HUES64 (cell line): ENCODE measurements around the gene CHST15.

Experiments used
- H3K27ac ChIP-seq: 2 replicates; pipeline ENCODE4 v1.7.0; 2013; ENCODE audit warnings: low read depth, low read length, inconsistent platforms
- H3K27me3 ChIP-seq: 2 replicates; pipeline ENCODE4 v1.6.1; 2013; ENCODE audit warnings: mild to moderate bottlenecking, low read length; ENCODE audit not compliant: insufficient read depth
- H3K36me3 ChIP-seq: 2 replicates; pipeline ENCODE4 v1.6.1; 2013; ENCODE audit warnings: mild to moderate bottlenecking, low read length; ENCODE audit not compliant: insufficient read depth
- H3K4me1 ChIP-seq: 2 replicates; pipeline ENCODE4 v1.6.1; 2013; ENCODE audit warnings: mild to moderate bottlenecking, low read length, moderate library complexity; ENCODE audit not compliant: insufficient read depth
- H3K4me3 ChIP-seq: 2 replicates; pipeline ENCODE4 v1.5.1; 2013; ENCODE audit warnings: mild to moderate bottlenecking, low read length, moderate library complexity
- H3K9ac ChIP-seq: 2 replicates; pipeline ENCODE4 v1.6.1; 2013; ENCODE audit warnings: mild to moderate bottlenecking, low read depth, low read length
- H3K9me3 ChIP-seq: 2 replicates; pipeline ENCODE4 v1.6.1; 2013; ENCODE audit warnings: low read depth, low read length; ENCODE audit not compliant: insufficient read depth
- WGBS: fragments of 150-250, 120-280 bp; methylation state at CpG from one replicate; pipeline ENCODE4 v1.1.7; 2013; ENCODE audit warnings: missing lambda C conversion rate; 5-methylcytosine and 5-hydroxymethylcytosine counted together

CHST15 gene

GRCh38 chr10:124020981-124021815 is 72.2 kb downstream of the CHST15 start:
- peak overlapping the region; percentile 17; the same call in 1 of the 2 replicates for H3K4me3 ChIP-seq
- peak overlapping the region; percentile 81; the same call in 1 of the 2 replicates for H3K27ac ChIP-seq
- 18% methylated on average over 18 of the region's 18 CpGs for WGBS

GRCh38 chr10:124019886-124020797 is 73.3 kb downstream of the CHST15 start:
- H3K4me3 ChIP-seq = peak overlapping the region; percentile 6; the same call in 1 of the 2 replicates
- no peaks in the 10 kb centered on the region for H3K9me3 ChIP-seq
- H3K9ac ChIP-seq = peak overlapping the region; percentile 34; the same call in 1 of the 2 replicates
- WGBS = 42% methylated on average over 13 of the region's 13 CpGs
- no peaks in the 10 kb centered on the region for H3K27me3 ChIP-seq
- peak overlapping the region; percentile 81 for H3K27ac ChIP-seq
- H3K4me1 ChIP-seq = peaks cover 36% of the 10 kb centered on the region
- no peaks in the 10 kb centered on the region for H3K36me3 ChIP-seq

More at GRCh38 chr10:124020981-124021815, 72.2 kb downstream of the CHST15 start:
- Histone ChIP-seq H3K9me3 (no peaks in the 10 kb centered on the region), H3K9ac (peak overlapping the region; percentile 34; the same call in 1 of the 2 replicates), H3K27me3 (no peaks in the 10 kb centered on the region), H3K36me3 (no peaks in the 10 kb centered on the region), H3K4me1 (peaks cover 34% of the 10 kb centered on the region)

GRCh38 chr10:124018886-124019525 is 74.4 kb downstream of the CHST15 start:
- no peak overlapping the region for H3K9ac ChIP-seq

GRCh38 chr10:124017729-124018128 is 75.7 kb downstream of the CHST15 start:
- H3K36me3 ChIP-seq = no peaks in the 10 kb centered on the region
- peaks cover 36% of the 10 kb centered on the region for H3K4me1 ChIP-seq
- H3K4me3 ChIP-seq = no peak overlapping the region
- H3K9me3 ChIP-seq = peaks cover 3% of the 10 kb centered on the region; the same call in 1 of the 2 replicates
- WGBS = 96% methylated on average over 5 of the region's 5 CpGs
- H3K27ac ChIP-seq = no peak overlapping the region
- H3K9ac ChIP-seq = no peak overlapping the region
- H3K27me3 ChIP-seq = no peaks in the 10 kb centered on the region

More at GRCh38 chr10:124018886-124019525, 74.4 kb downstream of the CHST15 start:
- Histone ChIP-seq H3K9me3 (no peaks in the 10 kb centered on the region; the same call in 1 of the 2 replicates), H3K4me1 (peaks cover 36% of the 10 kb centered on the region), H3K27me3 (no peaks in the 10 kb centered on the region), H3K4me3 (no peak overlapping the region), H3K27ac (no peak overlapping the region), H3K36me3 (no peaks in the 10 kb centered on the region)
- WGBS = 94% methylated on average over 19 of the region's 19 CpGs

GRCh38 chr10:124016804-124017375 is 76.5 kb downstream of the CHST15 start:
- Histone ChIP-seq H3K36me3 (no peaks in the 10 kb centered on the region), H3K4me3 (no peak overlapping the region), H3K9ac (no peak overlapping the region), H3K9me3 (peaks cover 3% of the 10 kb centered on the region; the same call in 1 of the 2 replicates), H3K27ac (no peak overlapping the region), H3K4me1 (peaks cover 29% of the 10 kb centered on the region), H3K27me3 (no peaks in the 10 kb centered on the region)
- WGBS = 84% methylated on average over 10 of the region's 10 CpGs

GRCh38 chr10:124015991-124016390 is 77.4 kb downstream of the CHST15 start:
- Histone ChIP-seq H3K36me3 (no peaks in the 10 kb centered on the region), H3K4me1 (peaks cover 25% of the 10 kb centered on the region; the same call in 1 of the 2 replicates), H3K9ac (no peak overlapping the region), H3K4me3 (no peak overlapping the region), H3K27me3 (no peaks in the 10 kb centered on the region), H3K9me3 (peaks cover 3% of the 10 kb centered on the region; the same call in 1 of the 2 replicates), H3K27ac (no peak overlapping the region)
- WGBS = 90% methylated on average over 8 of the region's 9 CpGs

- Histone ChIP-seq H3K27ac (no peak overlapping the region), H3K4me3 (no peak overlapping the region), H3K4me1 (peaks cover 17% of the 10 kb centered on the region; the same call in 1 of the 2 replicates), H3K9me3 (peaks cover 3% of the 10 kb centered on the region; the same call in 1 of the 2 replicates), H3K9ac (no peak overlapping the region), H3K36me3 (peaks cover 2% of the 10 kb centered on the region; the same call in 1 of the 2 replicates), H3K27me3 (no peaks in the 10 kb centered on the region)
- WGBS = 84% methylated on average over 22 of the region's 22 CpGs
These were observed 78.8 kb downstream of the CHST15 start for GRCh38 chr10:124014416-124015154.

GRCh38 chr10:124013916-124014315 is 79.5 kb downstream of the CHST15 start:
- Histone ChIP-seq H3K4me1 (peaks cover 17% of the 10 kb centered on the region; the same call in 1 of the 2 replicates), H3K4me3 (no peak overlapping the region), H3K27me3 (no peaks in the 10 kb centered on the region), H3K9me3 (peaks cover 3% of the 10 kb centered on the region; the same call in 1 of the 2 replicates), H3K36me3 (peaks cover 8% of the 10 kb centered on the region), H3K27ac (no peak overlapping the region), H3K9ac (no peak overlapping the region)
- no CpG with 5 or more reads among the region's 1 CpG for WGBS

- Histone ChIP-seq H3K4me3 (no peak overlapping the region), H3K27ac (no peak overlapping the region), H3K27me3 (no peaks in the 10 kb centered on the region), H3K9me3 (peaks cover 3% of the 10 kb centered on the region; the same call in 1 of the 2 replicates), H3K9ac (no peak overlapping the region), H3K4me1 (peaks cover 17% of the 10 kb centered on the region; the same call in 1 of the 2 replicates), H3K36me3 (peaks cover 14% of the 10 kb centered on the region)
- 93% methylated on average over 7 of the region's 7 CpGs for WGBS
These were observed 80.4 kb downstream of the CHST15 start for GRCh38 chr10:124012991-124013390.
